HEK293T (cell line): ENCODE results near the gene MAD1L1.

Experiments used
- CTCF ChIA-PET: fragments of 350-600 bp; formaldehyde crosslinking; extraction: SDS; loops from one replicate; lab custom pipeline; 2021; ENCODE audit warnings: antibody characterized with exemption, inconsistent platforms; lab: Yijun Ruan, JAX
- POLR2A ChIA-PET: fragments of 350-600 bp; formaldehyde crosslinking; extraction: SDS; loops from one replicate; lab custom pipeline; 2020; ENCODE audit warnings: antibody characterized with exemption, inconsistent platforms; lab: Yijun Ruan, JAX
- DNase-seq: peaks from one replicate; pipeline ENCODE4 v3.0.0; 2012; ENCODE audit warnings: mixed read lengths; ENCODE audit errors: extremely low spot score
- ARNT ChIP-seq: fragments of 450-650 bp; IDR thresholded peaks from 2 replicates; pipeline ENCODE4 v1.6.1; 2017; ENCODE audit warnings: mild to moderate bottlenecking
- BHLHE40 ChIP-seq: fragments of 450-650 bp; IDR thresholded peaks from 2 replicates; pipeline ENCODE4 v1.6.1; 2016; ENCODE audit warnings: mild to moderate bottlenecking, moderate library complexity, borderline replicate concordance
- CTBP1 ChIP-seq: fragments of 450-650 bp; IDR thresholded peaks from 2 replicates; pipeline ENCODE4 v1.6.1; 2016; ENCODE audit warnings: borderline replicate concordance
- ELF4 ChIP-seq: fragments of 450-650 bp; IDR thresholded peaks from 2 replicates; pipeline ENCODE4 v1.6.1; 2017; ENCODE audit warnings: antibody characterized with exemption
- FOXA1 ChIP-seq: fragments of 450-650 bp; IDR thresholded peaks from 2 replicates; pipeline ENCODE4 v1.6.1; 2016; ENCODE audit warnings: mild to moderate bottlenecking
- FOXK2 ChIP-seq: fragments of 450-650 bp; IDR thresholded peaks from 2 replicates; pipeline ENCODE4 v1.6.1; 2016; ENCODE audit warnings: mild to moderate bottlenecking
- FOXM1 ChIP-seq: fragments of 450-650 bp; IDR thresholded peaks from 2 replicates; pipeline ENCODE4 v1.6.1; 2017; ENCODE audit warnings: mild to moderate bottlenecking, borderline replicate concordance
- HDGF ChIP-seq: fragments of 450-650 bp; IDR thresholded peaks from 2 replicates; pipeline ENCODE4 v1.6.1; 2017; ENCODE audit warnings: antibody characterized with exemption, borderline replicate concordance
- L3MBTL2 ChIP-seq: fragments of 450-650 bp; conservative IDR thresholded peaks from 2 replicates; pipeline ENCODE4 v1.6.1; 2016; ENCODE audit warnings: mild to moderate bottlenecking
- LEF1 ChIP-seq: fragments of 450-650 bp; IDR thresholded peaks from 2 replicates; pipeline ENCODE4 v1.6.1; 2017; ENCODE audit warnings: mild to moderate bottlenecking, borderline replicate concordance
- NFRKB ChIP-seq: fragments of 450-650 bp; IDR thresholded peaks from 2 replicates; pipeline ENCODE4 v1.6.1; 2016; ENCODE audit warnings: mild to moderate bottlenecking, moderate library complexity
- SP1 ChIP-seq: fragments of 450-650 bp; IDR thresholded peaks from 2 replicates; pipeline ENCODE4 v1.6.1; 2017
- SUZ12 ChIP-seq: fragments of 450-650 bp; IDR thresholded peaks from 2 replicates; pipeline ENCODE4 v1.6.1; 2016; ENCODE audit warnings: mild to moderate bottlenecking
- TARDBP ChIP-seq: fragments of 450-650 bp; IDR thresholded peaks from 2 replicates; pipeline ENCODE4 v1.6.1; 2016
- ZNF384 ChIP-seq: fragments of 450-650 bp; IDR thresholded peaks from 2 replicates; pipeline ENCODE4 v1.6.1; 2016
- TF ChIP-seq, protein P1 (sequence below): fragments of 450-650 bp; IDR thresholded peaks from 2 replicates; pipeline ENCODE4 v1.6.1; 2016

MAD1L1 gene

DNA sequence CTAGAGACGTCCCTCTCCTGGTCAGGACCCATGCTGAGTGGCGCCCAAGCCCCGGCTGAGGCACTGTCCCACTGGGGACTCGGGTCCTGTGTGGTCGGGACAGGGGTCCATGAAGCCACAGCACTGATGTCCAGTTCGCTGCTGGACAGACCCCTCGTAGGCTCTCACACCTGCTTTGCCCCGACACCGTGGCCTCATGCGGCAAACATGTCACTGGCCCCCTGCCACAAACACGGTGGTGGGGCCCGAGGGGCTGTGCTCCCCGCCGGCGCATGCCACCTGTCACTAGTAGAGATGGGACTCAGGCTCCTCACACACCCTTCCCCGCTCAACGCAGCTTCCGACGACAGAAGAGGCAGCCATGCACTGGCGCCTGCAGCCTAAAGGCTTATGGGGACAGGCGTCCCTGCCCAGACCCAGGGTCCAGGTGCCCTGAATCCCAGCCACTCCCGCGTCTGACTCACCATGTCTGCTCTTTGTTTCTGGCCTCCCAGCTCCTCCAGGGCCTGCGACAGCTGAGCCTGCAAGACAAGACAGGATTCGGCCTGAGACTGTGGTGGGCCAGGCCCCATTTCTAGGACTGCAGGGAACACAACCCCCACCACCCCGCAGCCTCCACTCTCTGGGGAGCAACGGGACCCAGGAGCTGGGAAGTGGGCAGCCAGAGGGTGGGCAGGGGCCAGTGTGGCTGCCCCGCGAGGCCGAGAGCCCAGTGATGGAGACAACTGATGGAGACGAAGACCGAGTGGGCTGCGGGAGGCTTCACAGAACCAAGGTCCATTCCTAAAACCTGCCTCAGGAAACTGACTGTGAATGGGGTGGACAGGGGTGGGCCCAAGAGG lies 230.9 kb downstream of the MAD1L1 start:
- CTCF ChIA-PET: no interaction called here

DNA sequence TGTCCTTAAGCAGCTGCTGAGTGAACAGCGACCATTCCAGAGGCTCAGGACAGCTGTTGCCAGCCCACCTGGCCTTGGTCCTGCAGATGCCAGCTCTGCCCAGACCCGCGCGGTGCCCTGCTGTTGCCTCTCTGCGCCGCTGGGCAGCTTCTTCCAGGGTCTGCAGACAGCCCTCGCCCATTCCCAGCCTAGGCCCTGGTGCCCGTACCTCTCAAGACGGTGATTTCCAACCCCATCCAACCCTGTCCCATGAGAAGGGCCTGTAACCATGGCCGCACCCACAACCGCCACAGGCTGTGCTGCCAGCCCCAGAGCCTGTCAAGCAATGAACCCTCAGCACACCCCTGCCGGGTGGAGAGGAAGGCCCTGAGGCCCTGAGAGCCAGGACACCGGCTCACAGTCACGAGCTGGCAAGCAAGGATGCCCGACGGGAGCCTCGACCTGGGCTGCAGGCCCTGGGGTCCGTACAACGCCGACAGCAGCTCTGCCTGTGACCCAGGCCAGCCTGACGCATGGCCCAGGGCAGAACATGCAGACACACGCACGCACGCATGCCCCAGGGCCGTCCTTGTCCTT lies 231.9 kb downstream of the MAD1L1 start:
- DNase-seq: no peak
- CTCF ChIA-PET: no interaction called here
- POLR2A ChIA-PET: no interaction called here

More for the DNA sequence above, 230.9 kb downstream of the MAD1L1 start:
- TF ChIP-seq BHLHE40 (no peak), ARNT (no peak), ZNF384 (no peak), TARDBP (no peak), FOXK2 (no peak), L3MBTL2 (no peak), NFRKB (no peak), CTBP1 (no peak), FOXM1 (no peak), LEF1 (no peak), SP1 (no peak), ELF4 (no peak)
- TF ChIP-seq, protein P1, sequence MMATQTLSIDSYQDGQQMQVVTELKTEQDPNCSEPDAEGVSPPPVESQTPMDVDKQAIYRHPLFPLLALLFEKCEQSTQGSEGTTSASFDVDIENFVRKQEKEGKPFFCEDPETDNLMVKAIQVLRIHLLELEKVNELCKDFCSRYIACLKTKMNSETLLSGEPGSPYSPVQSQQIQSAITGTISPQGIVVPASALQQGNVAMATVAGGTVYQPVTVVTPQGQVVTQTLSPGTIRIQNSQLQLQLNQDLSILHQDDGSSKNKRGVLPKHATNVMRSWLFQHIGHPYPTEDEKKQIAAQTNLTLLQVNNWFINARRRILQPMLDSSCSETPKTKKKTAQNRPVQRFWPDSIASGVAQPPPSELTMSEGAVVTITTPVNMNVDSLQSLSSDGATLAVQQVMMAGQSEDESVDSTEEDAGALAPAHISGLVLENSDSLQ: no peak
- POLR2A ChIA-PET: no interaction called here
- DNase-seq: no peak

DNA sequence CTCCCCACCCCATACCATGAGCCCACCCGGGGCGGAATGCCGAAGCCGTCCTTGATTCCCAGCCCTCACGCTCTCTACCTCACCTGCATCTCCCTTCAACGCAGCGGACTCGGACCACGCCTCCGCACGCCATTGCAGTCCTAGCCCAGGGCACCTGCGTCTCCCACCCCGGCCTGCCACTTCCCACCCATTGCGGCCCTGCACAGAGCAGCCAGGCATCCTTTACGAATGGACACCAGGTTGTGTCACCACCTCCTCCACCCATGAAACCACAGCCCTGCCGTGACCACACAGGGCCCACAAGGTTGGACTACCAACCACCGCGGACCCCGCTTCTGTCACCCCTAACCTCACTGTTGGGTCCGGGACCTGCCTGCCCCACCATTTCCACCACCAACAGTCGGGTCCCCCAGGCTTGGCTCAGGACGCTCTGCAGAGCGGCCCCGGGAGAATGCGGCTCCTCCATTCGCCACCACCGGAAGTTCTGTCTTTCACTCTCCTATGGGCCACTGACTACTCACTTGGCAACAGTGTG lies 232.5 kb downstream of the MAD1L1 start:
- TF ChIP-seq FOXK2 (no peak), HDGF (no peak), NFRKB (no peak), FOXM1 (no peak), LEF1 (no peak), TARDBP (no peak), ARNT (no peak), L3MBTL2 (no peak), ZNF384 (no peak), SUZ12 (no peak), FOXA1 (no peak), ELF4 (no peak), SP1 (no peak)
- TF ChIP-seq, protein P1: no peak
- ChIA-PET POLR2A (no interaction called here), CTCF (no interaction called here)
- DNase-seq: no peak

More for the DNA sequence above, 231.9 kb downstream of the MAD1L1 start:
- TF ChIP-seq ELF4: no peak
- TF ChIP-seq FOXK2: no peak
- TF ChIP-seq SUZ12: no peak
- TF ChIP-seq NFRKB: no peak
- no peak for TF ChIP-seq CTBP1
- no peak for TF ChIP-seq BHLHE40
- TF ChIP-seq ARNT: no peak
- TF ChIP-seq, protein P1: no peak
- TF ChIP-seq HDGF: no peak
- TF ChIP-seq ZNF384: no peak
- no peak for TF ChIP-seq TARDBP
- TF ChIP-seq L3MBTL2: no peak
- no peak for TF ChIP-seq SP1
- TF ChIP-seq FOXM1: no peak
- TF ChIP-seq FOXA1: no peak
- no peak for TF ChIP-seq LEF1

DNA sequence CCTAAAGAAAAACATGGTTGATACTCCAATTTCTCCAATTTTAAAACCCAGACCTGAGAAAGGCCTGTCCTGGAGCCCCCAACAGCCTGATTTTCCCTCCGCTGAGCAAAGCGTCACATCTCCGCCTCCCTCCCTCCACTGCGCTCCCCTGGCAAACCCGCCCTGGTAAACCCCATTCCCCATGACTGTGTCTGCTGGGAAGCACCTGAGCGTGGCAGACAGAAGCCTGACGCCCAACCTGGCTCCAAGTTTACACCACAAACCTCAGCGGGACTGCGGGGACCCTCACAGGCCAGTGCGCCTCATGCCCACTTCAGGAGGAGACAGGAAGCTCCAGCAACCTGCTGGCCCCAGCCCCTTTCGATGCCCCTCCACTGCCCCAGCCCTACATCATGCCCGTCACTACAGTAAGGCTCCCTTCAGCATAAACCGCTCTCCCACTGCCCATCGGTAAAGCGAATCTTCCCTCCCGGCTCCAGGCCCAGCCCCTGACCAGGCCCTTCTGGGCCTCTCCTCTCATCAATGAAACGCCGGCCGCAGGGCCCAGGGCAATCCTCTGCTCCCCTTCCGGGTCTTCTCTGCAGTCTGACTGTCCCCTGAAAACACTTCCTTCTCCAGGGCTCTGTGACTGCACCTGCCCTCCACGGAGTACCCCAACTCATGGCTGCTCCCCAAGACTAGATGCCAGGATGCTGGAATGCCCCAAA lies 233.3 kb downstream of the MAD1L1 start:
- ChIA-PET POLR2A (no interaction called here), CTCF (no interaction called here)
- no peak for DNase-seq
- TF ChIP-seq FOXA1 (no peak), FOXM1 (no peak), SUZ12 (no peak), SP1 (no peak), NFRKB (no peak), CTBP1 (no peak), BHLHE40 (no peak)
- TF ChIP-seq, protein P1: no peak

DNA sequence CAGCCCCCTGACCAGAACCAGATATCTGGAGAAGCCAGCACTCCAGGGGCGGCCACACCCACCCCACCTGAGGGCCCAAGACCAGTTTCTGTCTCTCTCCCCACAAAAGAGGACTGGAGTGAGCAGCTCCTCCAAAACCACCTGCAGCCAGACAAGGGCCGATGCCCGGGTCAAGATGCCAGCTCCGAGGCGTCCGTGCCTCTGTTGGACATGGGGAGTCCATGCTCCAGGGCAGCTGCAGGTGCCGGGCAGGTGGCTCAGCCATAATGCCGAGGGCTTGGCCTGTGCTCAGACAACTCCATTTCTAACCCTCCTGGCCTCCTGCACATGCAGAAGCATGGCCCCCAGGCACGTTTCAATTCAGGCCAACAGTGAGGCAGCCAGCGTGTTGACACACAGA lies 234.6 kb downstream of the MAD1L1 start:
- TF ChIP-seq ZNF384 (no peak), CTBP1 (no peak), HDGF (no peak), NFRKB (no peak), LEF1 (no peak), FOXM1 (no peak), L3MBTL2 (no peak), TARDBP (no peak), FOXK2 (no peak), SUZ12 (no peak), ARNT (no peak), FOXA1 (no peak), BHLHE40 (no peak), SP1 (no peak), ELF4 (no peak)
- TF ChIP-seq, protein P1: no peak
- CTCF ChIA-PET: no interaction called here
- POLR2A ChIA-PET: no interaction called here
- no peak for DNase-seq
